GM12878 (cell line): ENCODE measurements around the gene BTF3. TPM values are rescaled to one million over a fixed set of nuclear protein-coding genes. Genes with fewer than 3 reads are reported as not detected.
A peak's percentile ranks its signal among the peaks of the same experiment; 100 is the strongest.

Experiments
- ATAC-seq: fragments of 200-7000 bp; cut with Tn5 transposase; 3 replicates; pipeline ENCODE4 v1.9.1; 2020; ENCODE audit warnings: mild to moderate bottlenecking, moderate library complexity
- BruUV-seq: library from RNA; stranded (reverse); fragments of 400-500 nt; replicated peaks from 2 replicates; lab custom pipeline; 2021; lab: Mats Ljungman, UMichigan
- CTCF ChIA-PET: fragments of 300-600 bp; sonication (Branson Sonifier 250); formaldehyde crosslinking; extraction: SDS; loops from one replicate; lab custom pipeline; 2021; ENCODE audit warnings: inconsistent platforms; lab: Yijun Ruan, JAX
- POLR2A ChIA-PET: fragments of 350-600 bp; formaldehyde crosslinking; extraction: SDS; loops from one replicate; lab custom pipeline; 2021; ENCODE audit warnings: inconsistent platforms; lab: Charles Lee
- RAD21 ChIA-PET: fragments of 300-600 bp; sonication (Branson Sonifier 250); formaldehyde crosslinking; loops from one replicate; lab custom pipeline; 2023; ENCODE audit warnings: antibody characterized with exemption; ENCODE audit not compliant: unreplicated experiment; lab: Charles Lee
- SMC1A ChIA-PET: fragments of 300-600 bp; sonication (Branson Sonifier 250); formaldehyde crosslinking; loops from one replicate; lab custom pipeline; 2023; ENCODE audit not compliant: unreplicated experiment, uncharacterized antibody; lab: Charles Lee
- DNase-seq: peaks from one replicate; pipeline ENCODE4 v3.0.0-alpha.2; 2011; ENCODE audit warnings: low read depth, low spot score
- FAIRE-seq: peaks from 3 replicates; lab custom pipeline; 2011; peaks lifted over from hg19 to GRCh38; lab: Jason Lieb, UNC
- H2AFZ ChIP-seq: 2 replicates; pipeline ENCODE4 v1.6.0; 2011; ENCODE audit warnings: low read depth, low read length, control low read depth; ENCODE audit not compliant: control insufficient read depth
- H3K27ac ChIP-seq: 2 replicates; pipeline ENCODE4 v1.5.1; 2011; ENCODE audit warnings: control low read depth; ENCODE audit not compliant: control insufficient read depth, insufficient read depth
- H3K27me3 ChIP-seq, 2 experiments: replicated peaks in 1 of 2; 2 replicates each; pipeline versions ENCODE4 v1.6.0 to v1.6.1; 2011; ENCODE audit warnings: low read length in 1 of 2; ENCODE audit not compliant: control insufficient read depth in 2 of 2, insufficient read depth in 2 of 2
- H3K36me3 ChIP-seq, 2 experiments: 2 replicates each; pipeline ENCODE4 v1.5.1; 2011; ENCODE audit warnings: low read length in 1 of 2; ENCODE audit not compliant: control insufficient read depth in 2 of 2, insufficient read depth in 2 of 2
- H3K4me1 ChIP-seq: 2 replicates; pipeline ENCODE4 v1.6.1; 2011; ENCODE audit warnings: mild to moderate bottlenecking, low read length, moderate library complexity, mixed read lengths; ENCODE audit not compliant: control insufficient read depth, insufficient read depth
- H3K4me2 ChIP-seq: 2 replicates; pipeline ENCODE4 v1.6.0; 2011; ENCODE audit warnings: control low read depth; ENCODE audit not compliant: control insufficient read depth, insufficient read depth
- H3K4me3 ChIP-seq: fragments of 200-600 bp; sonication (generic); 2 replicates; pipeline ENCODE4 v1.5.1; 2016
- H3K79me2 ChIP-seq: 2 replicates; pipeline ENCODE4 v1.6.0; 2011; ENCODE audit warnings: low read length; ENCODE audit not compliant: control insufficient read depth, insufficient read depth
- H3K9ac ChIP-seq: 2 replicates; pipeline ENCODE4 v1.8.0; 2011; ENCODE audit warnings: low read length, control low read depth, mixed read lengths; ENCODE audit not compliant: control insufficient read depth, insufficient read depth
- H3K9me3 ChIP-seq: replicated peaks from 3 replicates; pipeline ENCODE4 v1.5.1; 2011; ENCODE audit warnings: mild to moderate bottlenecking, low read length; ENCODE audit not compliant: control insufficient read depth, insufficient read depth
- H4K20me1 ChIP-seq: 2 replicates; pipeline ENCODE4 v1.6.0; 2011; ENCODE audit not compliant: control insufficient read depth, insufficient read depth
- ASH2L ChIP-seq: fragments of 300-600, 200-600 bp; sonication (generic); IDR thresholded peaks from 2 replicates; pipeline ENCODE4 v1.6.1; 2017; ENCODE audit warnings: low read depth, mild to moderate bottlenecking, borderline replicate concordance
- FOXK2 ChIP-seq: fragments of 450-650 bp; IDR thresholded peaks from 2 replicates; pipeline ENCODE4 v1.6.1; 2017; ENCODE audit warnings: mild to moderate bottlenecking, moderate library complexity
- MYC ChIP-seq: IDR thresholded peaks from 2 replicates; pipeline ENCODE4 v1.6.1; 2011; ENCODE audit warnings: mild to moderate bottlenecking, low read length, moderate library complexity, inconsistent platforms; ENCODE audit not compliant: insufficient read depth, insufficient replicate concordance, insufficient read length, severe bottlenecking
- PAX8 ChIP-seq: fragments of 450-650 bp; IDR thresholded peaks from 2 replicates; pipeline ENCODE4 v1.6.1; 2017; ENCODE audit warnings: mild to moderate bottlenecking, moderate library complexity
- RAD51 ChIP-seq: fragments of 450-650 bp; IDR thresholded peaks from 2 replicates; pipeline ENCODE4 v1.6.1; 2016; ENCODE audit warnings: moderate library complexity, mild to moderate bottlenecking, inconsistent platforms
- WGBS: methylation state at CpG from one replicate; pipeline ENCODE4 v1.1.6; 2016; ENCODE audit warnings: low lambda C conversion rate; ENCODE audit not compliant: insufficient replicate concordance, insufficient coverage; ENCODE audit errors: missing lambda C conversion rate; 5-methylcytosine and 5-hydroxymethylcytosine counted together
- in situ Hi-C: fragments of 300-500 bp; cut with MboI; formaldehyde crosslinking; loops from 9 replicates; pipeline ENCODE4 v1.14.3; 2018; ENCODE audit warnings: mixed read lengths
- intact Hi-C: fragments of 100-400 bp; cut with micrococcal nuclease; formaldehyde crosslinking; loops from one replicate; pipeline ENCODE4 v1.14.2; 2022; ENCODE audit not compliant: unreplicated experiment
- polyA plus RNA-seq, 11 experiments: library from polyadenylated mRNA; depleted of rRNA in 4 of 11; unstranded in 6 of 11; stranded (reverse) in 5 of 11; fragments of >200 nt; fragmentation: Nextera tagmentation in 4 of 11; fragmentation: Illumina TruSeq in 1 of 11; extraction: Ambion mirVana in 4 of 11; extraction: Trizol in 1 of 11; gene quantifications; 1 replicate in 1 of 11; 2 replicates in 10 of 11; pipeline versions ENCODE4 v1.2.1 to v1.2.3, GENCODE V29; 2011 to 2016; ENCODE audit warnings: inconsistent platforms in 2 of 11, missing spikeins in 2 of 11, low read depth in 1 of 11
- total RNA-seq, 4 experiments: library from RNA; depleted of rRNA in 3 of 4; stranded (reverse); fragments of >200 nt in 3 of 4; fragmentation: Illumina TruSeq in 1 of 4; extraction: Trizol in 1 of 4; gene quantifications; 2 replicates each; pipeline versions ENCODE4 v1.2.1 to v1.2.3, GENCODE V29; 2013 to 2021
- TF ChIP-seq, protein P1 (sequence below): fragments of 450-650 bp; IDR thresholded peaks from 2 replicates; pipeline ENCODE4 v1.6.1; 2016; ENCODE audit warnings: mild to moderate bottlenecking, moderate library complexity, borderline replicate concordance
- TF ChIP-seq, protein P2 (sequence below): fragments of 450-650 bp; formaldehyde crosslinking; IDR thresholded peaks from 2 replicates; pipeline ENCODE4 v1.5.0; 2022; ENCODE audit warnings: mild to moderate bottlenecking, missing genetic modification characterization
- TF ChIP-seq, protein P3 (sequence below): fragments of 450-650 bp; IDR thresholded peaks from 2 replicates; pipeline ENCODE4 v1.6.1; 2017; ENCODE audit warnings: borderline replicate concordance

The BTF3 gene
- total and polyA plus RNA-seq, 10 of the 15 experiments (the other 5 are each of a cell fraction or from before 2014, with no cell fraction given) = 492 to 1,650 (median 904) TPM

DNA sequence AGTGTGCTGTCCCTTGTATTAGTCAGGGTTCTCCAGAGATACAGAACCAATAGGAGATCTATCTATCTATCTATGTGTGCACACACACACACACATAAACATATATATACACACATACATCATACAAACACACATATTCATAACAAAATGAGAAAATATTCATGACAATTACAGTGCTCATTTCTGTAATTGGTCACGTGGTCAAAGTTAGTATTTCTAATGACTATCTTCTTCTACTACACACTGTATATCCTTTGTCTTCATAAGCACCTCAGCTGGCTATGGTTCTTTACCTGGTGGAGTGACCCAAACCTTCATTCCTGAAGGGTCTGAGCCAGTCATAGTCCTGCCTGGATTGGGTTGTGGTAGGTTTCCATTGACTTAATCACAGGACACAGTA, 17.7 kb upstream of the BTF3 start:
- Histone ChIP-seq H3K9ac (no peak overlapping the region), H3K36me3 (no peaks in the 10 kb centered on the region), H3K27ac (no peak overlapping the region), H3K9me3 (no peaks in the 10 kb centered on the region)
- WGBS = 0% methylated on average over 1 of the region's 1 CpG
- BruUV-seq = no TSS peak
- FAIRE-seq (no peak), DNase-seq (no peak)
- CTCF ChIA-PET = interaction anchor here (1.2 kb wide), 1 partner anchor 16 kb away, joined by 5 read pairs; no protein-coding TSS in a partner anchor
- TF ChIP-seq MYC = no peak
- TF ChIP-seq PAX8 = no peak
- TF ChIP-seq, protein P1, sequence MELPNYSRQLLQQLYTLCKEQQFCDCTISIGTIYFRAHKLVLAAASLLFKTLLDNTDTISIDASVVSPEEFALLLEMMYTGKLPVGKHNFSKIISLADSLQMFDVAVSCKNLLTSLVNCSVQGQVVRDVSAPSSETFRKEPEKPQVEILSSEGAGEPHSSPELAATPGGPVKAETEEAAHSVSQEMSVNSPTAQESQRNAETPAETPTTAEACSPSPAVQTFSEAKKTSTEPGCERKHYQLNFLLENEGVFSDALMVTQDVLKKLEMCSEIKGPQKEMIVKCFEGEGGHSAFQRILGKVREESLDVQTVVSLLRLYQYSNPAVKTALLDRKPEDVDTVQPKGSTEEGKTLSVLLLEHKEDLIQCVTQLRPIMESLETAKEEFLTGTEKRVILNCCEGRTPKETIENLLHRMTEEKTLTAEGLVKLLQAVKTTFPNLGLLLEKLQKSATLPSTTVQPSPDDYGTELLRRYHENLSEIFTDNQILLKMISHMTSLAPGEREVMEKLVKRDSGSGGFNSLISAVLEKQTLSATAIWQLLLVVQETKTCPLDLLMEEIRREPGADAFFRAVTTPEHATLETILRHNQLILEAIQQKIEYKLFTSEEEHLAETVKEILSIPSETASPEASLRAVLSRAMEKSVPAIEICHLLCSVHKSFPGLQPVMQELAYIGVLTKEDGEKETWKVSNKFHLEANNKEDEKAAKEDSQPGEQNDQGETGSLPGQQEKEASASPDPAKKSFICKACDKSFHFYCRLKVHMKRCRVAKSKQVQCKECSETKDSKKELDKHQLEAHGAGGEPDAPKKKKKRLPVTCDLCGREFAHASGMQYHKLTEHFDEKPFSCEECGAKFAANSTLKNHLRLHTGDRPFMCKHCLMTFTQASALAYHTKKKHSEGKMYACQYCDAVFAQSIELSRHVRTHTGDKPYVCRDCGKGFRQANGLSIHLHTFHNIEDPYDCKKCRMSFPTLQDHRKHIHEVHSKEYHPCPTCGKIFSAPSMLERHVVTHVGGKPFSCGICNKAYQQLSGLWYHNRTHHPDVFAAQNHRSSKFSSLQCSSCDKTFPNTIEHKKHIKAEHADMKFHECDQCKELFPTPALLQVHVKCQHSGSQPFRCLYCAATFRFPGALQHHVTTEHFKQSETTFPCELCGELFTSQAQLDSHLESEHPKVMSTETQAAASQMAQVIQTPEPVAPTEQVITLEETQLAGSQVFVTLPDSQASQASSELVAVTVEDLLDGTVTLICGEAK = no peak
- TF ChIP-seq, protein P2, sequence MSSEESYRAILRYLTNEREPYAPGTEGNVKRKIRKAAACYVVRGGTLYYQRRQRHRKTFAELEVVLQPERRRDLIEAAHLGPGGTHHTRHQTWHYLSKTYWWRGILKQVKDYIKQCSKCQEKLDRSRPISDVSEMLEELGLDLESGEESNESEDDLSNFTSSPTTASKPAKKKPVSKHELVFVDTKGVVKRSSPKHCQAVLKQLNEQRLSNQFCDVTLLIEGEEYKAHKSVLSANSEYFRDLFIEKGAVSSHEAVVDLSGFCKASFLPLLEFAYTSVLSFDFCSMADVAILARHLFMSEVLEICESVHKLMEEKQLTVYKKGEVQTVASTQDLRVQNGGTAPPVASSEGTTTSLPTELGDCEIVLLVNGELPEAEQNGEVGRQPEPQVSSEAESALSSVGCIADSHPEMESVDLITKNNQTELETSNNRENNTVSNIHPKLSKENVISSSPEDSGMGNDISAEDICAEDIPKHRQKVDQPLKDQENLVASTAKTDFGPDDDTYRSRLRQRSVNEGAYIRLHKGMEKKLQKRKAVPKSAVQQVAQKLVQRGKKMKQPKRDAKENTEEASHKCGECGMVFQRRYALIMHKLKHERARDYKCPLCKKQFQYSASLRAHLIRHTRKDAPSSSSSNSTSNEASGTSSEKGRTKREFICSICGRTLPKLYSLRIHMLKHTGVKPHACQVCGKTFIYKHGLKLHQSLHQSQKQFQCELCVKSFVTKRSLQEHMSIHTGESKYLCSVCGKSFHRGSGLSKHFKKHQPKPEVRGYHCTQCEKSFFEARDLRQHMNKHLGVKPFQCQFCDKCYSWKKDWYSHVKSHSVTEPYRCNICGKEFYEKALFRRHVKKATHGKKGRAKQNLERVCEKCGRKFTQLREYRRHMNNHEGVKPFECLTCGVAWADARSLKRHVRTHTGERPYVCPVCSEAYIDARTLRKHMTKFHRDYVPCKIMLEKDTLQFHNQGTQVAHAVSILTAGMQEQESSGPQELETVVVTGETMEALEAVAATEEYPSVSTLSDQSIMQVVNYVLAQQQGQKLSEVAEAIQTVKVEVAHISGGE (CRISPR knock-in tag) = no peak
- no peak for TF ChIP-seq ASH2L
- peak; percentile 64; the same call in 1 of the 2 replicates for TF ChIP-seq RAD51
- TF ChIP-seq FOXK2 = no peak
- TF ChIP-seq, protein P3, sequence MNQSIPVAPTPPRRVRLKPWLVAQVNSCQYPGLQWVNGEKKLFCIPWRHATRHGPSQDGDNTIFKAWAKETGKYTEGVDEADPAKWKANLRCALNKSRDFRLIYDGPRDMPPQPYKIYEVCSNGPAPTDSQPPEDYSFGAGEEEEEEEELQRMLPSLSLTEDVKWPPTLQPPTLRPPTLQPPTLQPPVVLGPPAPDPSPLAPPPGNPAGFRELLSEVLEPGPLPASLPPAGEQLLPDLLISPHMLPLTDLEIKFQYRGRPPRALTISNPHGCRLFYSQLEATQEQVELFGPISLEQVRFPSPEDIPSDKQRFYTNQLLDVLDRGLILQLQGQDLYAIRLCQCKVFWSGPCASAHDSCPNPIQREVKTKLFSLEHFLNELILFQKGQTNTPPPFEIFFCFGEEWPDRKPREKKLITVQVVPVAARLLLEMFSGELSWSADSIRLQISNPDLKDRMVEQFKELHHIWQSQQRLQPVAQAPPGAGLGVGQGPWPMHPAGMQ = no peak
- TF ChIP-seq, all 136 proteins: peak for 1
- SMC1A ChIA-PET = no interaction called here
- no peaks in the 10 kb centered on the region for H4K20me1 ChIP-seq
- H3K27me3 ChIP-seq = no peaks in the 10 kb centered on the region
- RAD21 ChIA-PET = interaction anchor here (0.6 kb wide), 1 partner anchor 52 kb away, joined by 3 read pairs; no protein-coding TSS in a partner anchor
- no peaks in the 10 kb centered on the region for H3K79me2 ChIP-seq
- no peaks in the 10 kb centered on the region for H3K4me1 ChIP-seq
- H3K4me2 ChIP-seq = no peak overlapping the region
- in situ Hi-C loops (no loop called here), intact Hi-C loops (no loop called here)
- ATAC-seq = no peak
- POLR2A ChIA-PET = no interaction called here
- H2AFZ ChIP-seq = no peak overlapping the region
- H3K4me3 ChIP-seq = no peak overlapping the region
